Activated naive CD4-positive, alpha-beta T cell treated with anti-CD3 and anti-CD28 coated beads, Interleukin-2, amount 50 U/mL, for 24 hours (primary cell): ENCODE data around the gene SLC39A5.
"Not testable (repeated sequence)": the region's sequence is repeated elsewhere in the genome, so short reads cannot be mapped to it uniquely, and the experiment has no call there.

Experiments
- H3K27ac Mint-ChIP-seq: one replicate; pipeline ENCODE4 v1.8.0; 2021; ENCODE audit warnings: mild to moderate bottlenecking, mixed read lengths
- H3K27me3 Mint-ChIP-seq: one replicate; pipeline ENCODE4 v1.8.0; 2021; ENCODE audit warnings: mixed read lengths
- H3K36me3 Mint-ChIP-seq: one replicate; pipeline ENCODE4 v1.8.0; 2021; ENCODE audit warnings: mixed read lengths
- H3K4me1 Mint-ChIP-seq: one replicate; pipeline ENCODE4 v1.8.0; 2021; ENCODE audit warnings: mixed read lengths
- H3K4me3 Mint-ChIP-seq: one replicate; pipeline ENCODE4 v1.8.0; 2021; ENCODE audit warnings: mild to moderate bottlenecking, mixed read lengths
- H3K9me3 Mint-ChIP-seq: one replicate; pipeline ENCODE4 v1.8.0; 2021; ENCODE audit warnings: mixed read lengths

Gene SLC39A5

GRCh38 chr12:56271031-56271430 lies 41.2 kb downstream of the SLC39A5 start:
- Mint-ChIP-seq H3K4me1 (peaks cover 18% of the 10 kb centered on the region), H3K36me3 (peaks cover 15% of the 10 kb centered on the region), H3K27ac (peak overlapping the region; percentile 4), H3K4me3 (no peak overlapping the region), H3K9me3 (no peaks in the 10 kb centered on the region), H3K27me3 (no peaks in the 10 kb centered on the region)

- not testable (repeated sequence) for H3K27ac Mint-ChIP-seq, H3K4me3 Mint-ChIP-seq, H3K27me3 Mint-ChIP-seq, H3K4me1 Mint-ChIP-seq, H3K9me3 Mint-ChIP-seq
- peaks cover 15% of the 10 kb centered on the region for H3K36me3 Mint-ChIP-seq
Measured at GRCh38 chr12:56272468-56272867, 42.6 kb downstream of the SLC39A5 start.

- Mint-ChIP-seq H3K9me3 (no peaks in the 10 kb centered on the region), H3K4me1 (no peaks in the 10 kb centered on the region), H3K36me3 (peaks cover 16% of the 10 kb centered on the region), H3K27ac (no peak overlapping the region), H3K4me3 (no peak overlapping the region), H3K27me3 (no peaks in the 10 kb centered on the region)
Measured at GRCh38 chr12:56274299-56274698, 44.4 kb downstream of the SLC39A5 start.

- Mint-ChIP-seq H3K27ac (no peak overlapping the region), H3K4me3 (no peak overlapping the region), H3K4me1 (no peaks in the 10 kb centered on the region), H3K27me3 (no peaks in the 10 kb centered on the region), H3K9me3 (no peaks in the 10 kb centered on the region), H3K36me3 (peaks cover 15% of the 10 kb centered on the region)
Measured at GRCh38 chr12:56278905-56279304, 49.1 kb downstream of the SLC39A5 start.

- no peaks in the 10 kb centered on the region for H3K9me3 Mint-ChIP-seq
- peaks cover 13% of the 10 kb centered on the region for H3K36me3 Mint-ChIP-seq
- H3K4me3 Mint-ChIP-seq = no peak overlapping the region
- H3K27ac Mint-ChIP-seq = no peak overlapping the region
- H3K4me1 Mint-ChIP-seq = no peaks in the 10 kb centered on the region
- no peaks in the 10 kb centered on the region for H3K27me3 Mint-ChIP-seq
Measured at GRCh38 chr12:56280849-56281248, 51.0 kb downstream of the SLC39A5 start.

- no peaks in the 10 kb centered on the region for H3K27me3 Mint-ChIP-seq
- peaks cover 12% of the 10 kb centered on the region for H3K36me3 Mint-ChIP-seq
- H3K4me1 Mint-ChIP-seq = peaks cover 5% of the 10 kb centered on the region
- no peak overlapping the region for H3K4me3 Mint-ChIP-seq
- no peaks in the 10 kb centered on the region for H3K9me3 Mint-ChIP-seq
- H3K27ac Mint-ChIP-seq = no peak overlapping the region
Measured at GRCh38 chr12:56282030-56282429, 52.2 kb downstream of the SLC39A5 start.

- no peaks in the 10 kb centered on the region for H3K9me3 Mint-ChIP-seq
- H3K27ac Mint-ChIP-seq = no peak overlapping the region
- H3K27me3 Mint-ChIP-seq = no peaks in the 10 kb centered on the region
- H3K4me1 Mint-ChIP-seq = peaks cover 5% of the 10 kb centered on the region
- H3K36me3 Mint-ChIP-seq = peaks cover 12% of the 10 kb centered on the region
- H3K4me3 Mint-ChIP-seq = no peak overlapping the region
Measured at GRCh38 chr12:56282579-56282978, 52.7 kb downstream of the SLC39A5 start.

GRCh38 chr12:56284263-56284662 lies 54.4 kb downstream of the SLC39A5 start:
- Mint-ChIP-seq H3K36me3 (peaks cover 11% of the 10 kb centered on the region), H3K4me1 (peaks cover 10% of the 10 kb centered on the region)
- not testable (repeated sequence) for H3K27ac Mint-ChIP-seq, H3K9me3 Mint-ChIP-seq, H3K4me3 Mint-ChIP-seq, H3K27me3 Mint-ChIP-seq

GRCh38 chr12:56286044-56286830 lies 56.4 kb downstream of the SLC39A5 start:
- Mint-ChIP-seq H3K27me3 (no peaks in the 10 kb centered on the region), H3K4me3 (no peak overlapping the region), H3K27ac (peak overlapping the region; percentile 21), H3K36me3 (peaks cover 12% of the 10 kb centered on the region), H3K4me1 (peaks cover 23% of the 10 kb centered on the region), H3K9me3 (no peaks in the 10 kb centered on the region)
